MM.1S (cell line): ENCODE data around the gene MYH3.

ENCODE experiments used
- DNase-seq: peaks from one replicate; pipeline ENCODE4 v3.0.0-alpha.2; 2015
- H2AFZ ChIP-seq: fragments of 300-600 bp; sonication (generic); 2 replicates; pipeline ENCODE4 v1.6.0; 2016; ENCODE audit warnings: antibody characterized with exemption, low read length
- H3F3A ChIP-seq: fragments of 300-600 bp; sonication (generic); 2 replicates; pipeline ENCODE4 v1.6.1; 2016; ENCODE audit warnings: mild to moderate bottlenecking, antibody characterized with exemption, low read length, moderate library complexity, mixed read lengths; ENCODE audit not compliant: insufficient read depth
- H3K27ac ChIP-seq: fragments of 300-600 bp; sonication (generic); 2 replicates; pipeline ENCODE4 v1.5.1; 2016; ENCODE audit warnings: mild to moderate bottlenecking, low read length
- H3K27me3 ChIP-seq: fragments of 300-600 bp; sonication (generic); replicated peaks from 2 replicates; pipeline ENCODE4 v1.6.0; 2016; ENCODE audit warnings: low read length; ENCODE audit not compliant: insufficient read depth
- H3K36me3 ChIP-seq: fragments of 300-600 bp; sonication (generic); replicated peaks from 2 replicates; pipeline ENCODE4 v1.6.1; 2016; ENCODE audit warnings: mild to moderate bottlenecking, low read length, mixed read lengths; ENCODE audit not compliant: insufficient read depth
- H3K4me1 ChIP-seq: fragments of 300-600 bp; sonication (generic); 2 replicates; pipeline ENCODE4 v1.6.1; 2016; ENCODE audit warnings: low read length, mixed read lengths
- H3K4me2 ChIP-seq: fragments of 300-600 bp; sonication (generic); 2 replicates; pipeline ENCODE4 v1.6.0; 2016; ENCODE audit warnings: low read depth, low read length
- H3K4me3 ChIP-seq: fragments of 300-600 bp; sonication (generic); 2 replicates; pipeline ENCODE4 v1.5.1; 2016; ENCODE audit warnings: low read length, mixed read lengths
- H3K79me2 ChIP-seq: fragments of 300-600 bp; sonication (generic); 2 replicates; pipeline ENCODE4 v1.6.1; 2016; ENCODE audit warnings: mixed run types, low read length, mixed read lengths
- H3K9ac ChIP-seq: fragments of 300-600 bp; sonication (generic); 2 replicates; pipeline ENCODE4 v1.6.1; 2016; ENCODE audit warnings: low read length, mixed read lengths
- H3K9me2 ChIP-seq: fragments of 300-600 bp; sonication (generic); replicated peaks from 2 replicates; pipeline ENCODE4 v1.6.1; 2016; ENCODE audit warnings: mild to moderate bottlenecking, low read length, mixed read lengths; ENCODE audit not compliant: insufficient read depth
- H3K9me3 ChIP-seq: fragments of 300-600 bp; sonication (generic); replicated peaks from 2 replicates; pipeline ENCODE4 v1.6.1; 2016; ENCODE audit warnings: mild to moderate bottlenecking, low read length, mixed read lengths; ENCODE audit not compliant: insufficient read depth
- H4K20me1 ChIP-seq: fragments of 300-600 bp; sonication (generic); 2 replicates; pipeline ENCODE4 v1.6.1; 2016; ENCODE audit warnings: mild to moderate bottlenecking, low read length, moderate library complexity, mixed read lengths; ENCODE audit not compliant: insufficient read depth
- CTCF ChIP-seq: fragments of 300-600 bp; sonication (generic); IDR thresholded peaks from 2 replicates; pipeline ENCODE4 v1.5.1; 2016; ENCODE audit warnings: antibody characterized with exemption, low read length, mixed read lengths
- EZH2 ChIP-seq: fragments of 300-600 bp; sonication (generic); optimal IDR thresholded peaks from 2 replicates; pipeline ENCODE3; 2017; ENCODE audit warnings: low read depth, mild to moderate bottlenecking, antibody characterized with exemption, low read length, mixed read lengths
- EZH2phosphoT487 ChIP-seq: fragments of 300-600 bp; sonication (generic); IDR thresholded peaks from 2 replicates; pipeline ENCODE4 v1.6.1; 2018; ENCODE audit warnings: antibody characterized with exemption, low read length

Gene MYH3

GRCh38 chr17:10598621-10599020, 58.5 kb downstream of the MYH3 start:
- Histone ChIP-seq H2AFZ (no peak overlapping the region), H3K27ac (no peak overlapping the region), H3K27me3 (no peaks in the 10 kb centered on the region), H3K9me2 (no peaks in the 10 kb centered on the region), H3K4me1 (no peaks in the 10 kb centered on the region), H3K9ac (no peak overlapping the region), H3K4me2 (no peak overlapping the region), H3K4me3 (no peak overlapping the region), H4K20me1 (no peaks in the 10 kb centered on the region), H3K79me2 (no peaks in the 10 kb centered on the region), H3K36me3 (no peaks in the 10 kb centered on the region), H3F3A (no peaks in the 10 kb centered on the region), H3K9me3 (no peaks in the 10 kb centered on the region)
- TF ChIP-seq CTCF (no peak), EZH2phosphoT487 (no peak), EZH2 (no peak)
- no peak for DNase-seq

- Histone ChIP-seq H3F3A (no peaks in the 10 kb centered on the region), H3K4me3 (no peak overlapping the region), H3K27me3 (no peaks in the 10 kb centered on the region), H3K9me3 (no peaks in the 10 kb centered on the region), H3K79me2 (no peaks in the 10 kb centered on the region), H3K9me2 (no peaks in the 10 kb centered on the region), H2AFZ (no peak overlapping the region), H3K4me2 (no peak overlapping the region), H3K4me1 (no peaks in the 10 kb centered on the region), H3K36me3 (no peaks in the 10 kb centered on the region), H4K20me1 (no peaks in the 10 kb centered on the region), H3K9ac (no peak overlapping the region), H3K27ac (no peak overlapping the region)
- no peak for TF ChIP-seq CTCF
- no peak for TF ChIP-seq EZH2phosphoT487
- no peak for TF ChIP-seq EZH2
- no peak for DNase-seq
Measured at GRCh38 chr17:10589553-10590145, 67.5 kb downstream of the MYH3 start.

GRCh38 chr17:10585529-10585928, 71.6 kb downstream of the MYH3 start:
- no peak for DNase-seq
- H2AFZ ChIP-seq, result no peak overlapping the region
- H3K79me2 ChIP-seq, result no peaks in the 10 kb centered on the region
- H3K9me2 ChIP-seq, result no peaks in the 10 kb centered on the region
- no peak overlapping the region for H3K4me2 ChIP-seq
- no peaks in the 10 kb centered on the region for H3F3A ChIP-seq
- no peaks in the 10 kb centered on the region for H3K9me3 ChIP-seq
- TF ChIP-seq EZH2, result no peak
- TF ChIP-seq EZH2phosphoT487, result no peak
- no peak for TF ChIP-seq CTCF
- H3K9ac ChIP-seq, result no peak overlapping the region
- H3K36me3 ChIP-seq, result no peaks in the 10 kb centered on the region
- no peaks in the 10 kb centered on the region for H3K27me3 ChIP-seq
- H3K4me1 ChIP-seq, result no peaks in the 10 kb centered on the region
- no peaks in the 10 kb centered on the region for H4K20me1 ChIP-seq
- no peak overlapping the region for H3K27ac ChIP-seq
- no peak overlapping the region for H3K4me3 ChIP-seq
